ENCODE data around the gene CLOCK. TPM values are rescaled to one million over a fixed set of nuclear protein-coding genes. Genes with fewer than 3 reads are reported as not detected.

The CLOCK gene
- total RNA-seq, 1 experiment from 2014 or later: 24.9 TPM

GRCh38 chr4:55488716-55489115 is 58.0 kb downstream of the CLOCK start:
- intact Hi-C loops (cut with micrococcal nuclease; ENCODE audit: unreplicated experiment) (no loop called here), in situ Hi-C loops (cut with HindIII; ENCODE audit: low pct_unique_long_range_greater_than_20kb, low sequenced_read_pairs) (no loop called here)
- no peak for TF ChIP-seq CTCF (IDR thresholded peaks at IDR 0.05)
- no peak for TF ChIP-seq SIN3A (IDR thresholded peaks at IDR 0.05; ENCODE audit: borderline replicate concordance, insufficient read depth, low read depth, low read length)
- no peak for TF ChIP-seq REST (IDR thresholded peaks at IDR 0.05; ENCODE audit: insufficient read depth in 1 of 2, low read depth in 2 of 2, low read length in 1 of 2)
- no peak for TF ChIP-seq TCF7L2 (IDR thresholded peaks at IDR 0.05; ENCODE audit: low read depth, low read length)
- no peak for TF ChIP-seq POLR2AphosphoS5 (IDR thresholded peaks at IDR 0.05; ENCODE audit: low read depth, low read length)
- H3K27me3 ChIP-seq (ENCODE audit: control insufficient read depth, insufficient read depth, low read length): no peaks in the 10 kb centered on the region
- ATAC-seq (no peak), DNase-seq (ENCODE audit: low read depth, low spot score) (no peak)
- no peak overlapping the region for H3K4me3 ChIP-seq (ENCODE audit: low read depth in 2 of 2, low read length in 2 of 2)
- H3K36me3 ChIP-seq (ENCODE audit: control insufficient read depth, insufficient read depth, low read length): no peaks in the 10 kb centered on the region; the same call in 1 of the 2 replicates
- CTCF ChIA-PET: no interaction called here
- H3K4me1 ChIP-seq (ENCODE audit: control insufficient read depth, insufficient read depth, low read length): no peaks in the 10 kb centered on the region
- H3K9me3 ChIP-seq (ENCODE audit: control insufficient read depth, insufficient read depth, low read depth, low read length): no peaks in the 10 kb centered on the region
- POLR2A ChIA-PET: no interaction called here
- BruUV-seq (replicated peaks): no TSS peak
- H3K27ac ChIP-seq (ENCODE audit: low read length): no peak overlapping the region

- ATAC-seq (no peak), DNase-seq (ENCODE audit: low read depth, low spot score) (no peak)
- Histone ChIP-seq H3K27ac (ENCODE audit: low read length) (no peak overlapping the region), H3K9me3 (ENCODE audit: control insufficient read depth, insufficient read depth, low read depth, low read length) (no peaks in the 10 kb centered on the region), H3K4me1 (ENCODE audit: control insufficient read depth, insufficient read depth, low read length) (no peaks in the 10 kb centered on the region), H3K4me3 (ENCODE audit: low read depth in 2 of 2, low read length in 2 of 2) (no peak overlapping the region), H3K36me3 (ENCODE audit: control insufficient read depth, insufficient read depth, low read length) (no peaks in the 10 kb centered on the region; the same call in 1 of the 2 replicates), H3K27me3 (ENCODE audit: control insufficient read depth, insufficient read depth, low read length) (no peaks in the 10 kb centered on the region)
- CTCF ChIA-PET: no interaction called here
- intact Hi-C loops (cut with micrococcal nuclease; ENCODE audit: unreplicated experiment): no loop called here
- no TSS peak for BruUV-seq (replicated peaks)
- in situ Hi-C loops (cut with HindIII; ENCODE audit: low pct_unique_long_range_greater_than_20kb, low sequenced_read_pairs): no loop called here
- POLR2A ChIA-PET: no interaction called here
- TF ChIP-seq SIN3A (IDR thresholded peaks at IDR 0.05; ENCODE audit: borderline replicate concordance, insufficient read depth, low read depth, low read length): no peak
- no peak for TF ChIP-seq CTCF (IDR thresholded peaks at IDR 0.05)
- no peak for TF ChIP-seq TCF7L2 (IDR thresholded peaks at IDR 0.05; ENCODE audit: low read depth, low read length)
- TF ChIP-seq REST (IDR thresholded peaks at IDR 0.05; ENCODE audit: insufficient read depth in 1 of 2, low read depth in 2 of 2, low read length in 1 of 2): no peak
- TF ChIP-seq POLR2AphosphoS5 (IDR thresholded peaks at IDR 0.05; ENCODE audit: low read depth, low read length): no peak
Observed at GRCh38 chr4:55485821-55486220, 60.9 kb downstream of the CLOCK start.

Measured in Panc1 (cell line).